Gastroesophageal sphincter (tissue), 4 donors: ENCODE results near the gene ACBD7. TPM values are rescaled to one million over a fixed set of nuclear protein-coding genes. Genes with fewer than 3 reads are reported as not detected.

ENCODE experiments used
- ATAC-seq: fragments of 150-250 bp; one replicate; pipeline ENCODE4 v1.9.1; 2016; ENCODE audit warnings: mild to moderate bottlenecking, moderate library complexity
- H3K27ac ChIP-seq, 4 donors: fragments of 200-600 bp; sonication (generic) in 3 of 4; 1 replicate in 3 of 4; 2 replicates in 1 of 4; pipeline ENCODE4 v1.5.1; 2016 to 2019
- H3K27me3 ChIP-seq: fragments of 200-600 bp; sonication (generic); one replicate; pipeline ENCODE4 v1.5.1; 2019
- H3K36me3 ChIP-seq, 2 donors: fragments of 200-600 bp; sonication (generic); one replicate each; pipeline ENCODE4 v1.5.1; 2019; ENCODE audit warnings: control low read depth in 1 of 2
- H3K4me1 ChIP-seq, 3 donors: fragments of 200-600 bp; sonication (generic); 1 replicate in 2 of 3; 2 replicates in 1 of 3; pipeline ENCODE4 v1.5.1; 2016 to 2019; ENCODE audit warnings: control low read depth in 2 of 3
- H3K4me3 ChIP-seq, 2 donors: fragments of 200-600 bp; sonication (generic); one replicate each; pipeline ENCODE4 v1.5.1; 2019; ENCODE audit warnings: mild to moderate bottlenecking in 1 of 2, moderate library complexity in 1 of 2
- H3K9me3 ChIP-seq, 3 donors: fragments of 200-600 bp; sonication (generic); one replicate each; pipeline ENCODE4 v1.5.1; 2017 to 2019; ENCODE audit warnings: control low read depth in 2 of 3
- CTCF ChIP-seq, 4 experiments: fragments of 200-600 bp in 2 of 4; fragments of 450-650 bp in 2 of 4; sonication (generic) in 1 of 4; IDR thresholded peaks; one replicate each; pipeline ENCODE4 v1.5.1; 2017 to 2019; ENCODE audit warnings: antibody characterized with exemption in 4 of 4, mild to moderate bottlenecking in 2 of 4, moderate library complexity in 2 of 4
- EP300 ChIP-seq: sonication (generic); formaldehyde crosslinking; IDR thresholded peaks from one replicate; pipeline ENCODE4 v1.6.1; 2017; ENCODE audit warnings: antibody characterized with exemption, mild to moderate bottlenecking
- POLR2A ChIP-seq, 2 donors: fragments of 450-650 bp; IDR thresholded peaks; one replicate each; pipeline ENCODE4 v1.6.1; 2017; ENCODE audit warnings: antibody characterized with exemption in 2 of 2, mild to moderate bottlenecking in 2 of 2, moderate library complexity in 1 of 2
- POLR2AphosphoS5 ChIP-seq: sonication (generic); formaldehyde crosslinking; IDR thresholded peaks from one replicate; pipeline ENCODE4 v1.6.1; 2017; ENCODE audit warnings: antibody characterized with exemption
- WGBS, 2 donors: methylation state at CpG; one replicate each; pipeline ENCODE4 v1.1.5; 2018; ENCODE audit warnings: low coverage in 1 of 2; 5-methylcytosine and 5-hydroxymethylcytosine counted together
- total RNA-seq, 4 donors: library from RNA; depleted of rRNA; stranded (reverse); fragments of >200 nt; gene quantifications; one replicate each; pipeline ENCODE4 v1.1.0, GENCODE V29; 2016

ACBD7 gene
- total RNA-seq, 4 donors from 2014 or later: not detected

- no peak overlapping the region for H3K4me3 ChIP-seq
- WGBS, 2 donors: 81 to 82% methylated on average over 5 to 10 of the region's 10 CpGs
- no peak for TF ChIP-seq EP300
- TF ChIP-seq POLR2AphosphoS5: no peak
- TF ChIP-seq POLR2A (IDR thresholded peaks at IDR 0.05): no peak
- no peak for TF ChIP-seq CTCF (IDR thresholded peaks at IDR 0.05)
- ATAC-seq: no peak
- no peaks in the 10 kb centered on the region for H3K4me1 ChIP-seq
- H3K27ac ChIP-seq: no peak overlapping the region
- no peaks in the 10 kb centered on the region for H3K9me3 ChIP-seq
- no peaks in the 10 kb centered on the region for H3K36me3 ChIP-seq
- no peaks in the 10 kb centered on the region for H3K27me3 ChIP-seq
Measured at GRCh38 chr10:15038416-15038815, 50.2 kb downstream of the ACBD7 start.

GRCh38 chr10:15037691-15038090 is 50.9 kb downstream of the ACBD7 start:
- H3K27me3 ChIP-seq: no peaks in the 10 kb centered on the region
- ATAC-seq: no peak
- no peaks in the 10 kb centered on the region for H3K9me3 ChIP-seq
- 72 to 100% methylated on average over 1 to 3 of the region's 4 CpGs for WGBS, 2 donors
- no peaks in the 10 kb centered on the region for H3K4me1 ChIP-seq
- no peak overlapping the region for H3K27ac ChIP-seq
- no peaks in the 10 kb centered on the region for H3K36me3 ChIP-seq
- H3K4me3 ChIP-seq: no peak overlapping the region
- no peak for TF ChIP-seq CTCF (IDR thresholded peaks at IDR 0.05)

- ATAC-seq: peak; percentile 31
- Histone ChIP-seq H3K4me1 (no peaks in the 10 kb centered on the region), H3K36me3 (no peaks in the 10 kb centered on the region), H3K27ac (no peak overlapping the region), H3K9me3 (no peaks in the 10 kb centered on the region), H3K27me3 (no peaks in the 10 kb centered on the region), H3K4me3 (no peak overlapping the region)
- 56 to 70% methylated on average over 11 to 18 of the region's 18 CpGs for WGBS, 2 donors
- TF ChIP-seq EP300 (no peak), POLR2A (IDR thresholded peaks at IDR 0.05) (no peak), POLR2AphosphoS5 (no peak), CTCF (IDR thresholded peaks at IDR 0.05) (no peak)
Measured at GRCh38 chr10:15035385-15036301, 52.9 kb downstream of the ACBD7 start.

GRCh38 chr10:15027741-15028140 is 60.8 kb downstream of the ACBD7 start:
- H3K4me1 ChIP-seq: no peaks in the 10 kb centered on the region
- WGBS, 2 donors: 24 to 49% methylated on average over 3 of the region's 3 CpGs
- TF ChIP-seq EP300 (no peak), POLR2A (IDR thresholded peaks at IDR 0.05) (no peak), POLR2AphosphoS5 (no peak), CTCF (IDR thresholded peaks at IDR 0.05) (no peak)
- H3K36me3 ChIP-seq: no peaks in the 10 kb centered on the region
- H3K27ac ChIP-seq: no peak overlapping the region
- no peaks in the 10 kb centered on the region for H3K9me3 ChIP-seq
- no peak overlapping the region for H3K4me3 ChIP-seq
- ATAC-seq: no peak
- no peaks in the 10 kb centered on the region for H3K27me3 ChIP-seq

Other genes with a start within 250 kb of the ACBD7 start
- 1 to 10 TPM; 4.4 to 6.2 (median 5.1) TPM for gene SUV39H2, start 209.9 kb downstream of the ACBD7 start, total RNA-seq
- 10 to 100 TPM in 2 of 4 donors, 1 to 10 TPM in 2; 7.7 to 16.8 (median 11.6) TPM for gene DCLRE1C, start 134.7 kb downstream of the ACBD7 start, total RNA-seq
- gene MEIG1, start 129.4 kb downstream of the ACBD7 start, total RNA-seq: not detected
- gene OLAH, start 44.8 kb downstream of the ACBD7 start, total RNA-seq: 10 to 100 TPM in 1 of 4 donors, 1 to 10 TPM in 2, not detected in 1; 1.1 to 14.2 (median 2.2) TPM
- 10 to 100 TPM in 3 of 4 donors, 1 to 10 TPM in 1; 9.9 to 23.2 (median 14.9) TPM for gene RPP38, start 8.6 kb upstream of the ACBD7 start, total RNA-seq
- 10 to 100 TPM; 15.7 to 19.4 (median 18.4) TPM for gene NMT2, start 79.9 kb upstream of the ACBD7 start, total RNA-seq